Measurements from ENCODE around the gene DEDD2.
"Not testable (repeated sequence)": the region's sequence is repeated elsewhere in the genome, so short reads cannot be mapped to it uniquely, and the experiment has no call there.

Gene DEDD2, protein sequence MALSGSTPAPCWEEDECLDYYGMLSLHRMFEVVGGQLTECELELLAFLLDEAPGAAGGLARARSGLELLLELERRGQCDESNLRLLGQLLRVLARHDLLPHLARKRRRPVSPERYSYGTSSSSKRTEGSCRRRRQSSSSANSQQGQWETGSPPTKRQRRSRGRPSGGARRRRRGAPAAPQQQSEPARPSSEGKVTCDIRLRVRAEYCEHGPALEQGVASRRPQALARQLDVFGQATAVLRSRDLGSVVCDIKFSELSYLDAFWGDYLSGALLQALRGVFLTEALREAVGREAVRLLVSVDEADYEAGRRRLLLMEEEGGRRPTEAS

GRCh38 chr19:42217520-42218437, at the start of gene DEDD2:
Gene DEDD2, minus strand, starts transcription at chr19:42217677. Its CDS starts 670 bp downstream, at chr19:42217007.
- peak; percentile 97 to 100 (median 99) for DNase-seq (ENCODE audit: low read depth in 3 of 3)

- DNase-seq (ENCODE audit: low read depth in 3 of 3), result not testable (repeated sequence)
Observed at GRCh38 chr19:42266928-42267603, 49.6 kb upstream of the DEDD2 start.

DNA sequence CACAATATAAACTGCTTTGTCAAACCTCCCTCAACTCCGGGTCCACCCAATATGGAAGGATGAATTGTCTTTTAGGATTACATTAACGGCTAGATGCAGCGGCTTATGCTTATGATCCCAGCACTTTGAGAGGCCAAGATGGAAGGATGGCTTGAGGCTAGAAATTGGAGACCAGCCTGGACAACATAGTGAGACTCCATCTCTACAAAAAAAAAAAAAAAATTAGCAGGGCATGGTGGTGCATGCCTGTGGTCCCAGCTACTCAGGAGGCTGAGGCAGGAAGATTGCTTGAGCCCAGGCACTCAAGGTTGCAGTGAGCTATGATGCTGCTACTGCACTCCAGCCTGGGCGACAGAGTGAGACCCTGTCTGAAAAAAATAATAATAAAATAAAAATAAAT, 48.6 kb upstream of the DEDD2 start:
- not testable (repeated sequence) for DNase-seq (ENCODE audit: low read depth in 3 of 3)

DNA sequence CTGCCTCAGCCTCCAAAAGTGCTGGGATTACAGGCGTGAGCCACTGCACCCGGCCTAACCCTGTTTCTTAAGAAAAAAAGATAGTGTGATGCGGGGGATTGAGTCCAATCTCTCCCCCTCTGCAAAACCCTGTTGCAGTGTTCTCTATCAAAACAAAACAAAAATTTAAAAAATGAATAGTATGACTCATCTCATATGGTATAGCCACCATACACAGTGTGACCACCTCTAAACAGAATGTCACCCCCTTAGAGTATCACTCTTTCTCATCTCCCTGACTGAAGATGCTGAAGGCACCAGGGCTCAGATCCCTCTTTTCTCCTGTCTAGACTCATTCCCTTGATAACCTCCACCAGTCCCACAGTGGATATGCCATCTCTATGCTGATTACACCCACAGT, 44.3 kb upstream of the DEDD2 start:
- no peak for DNase-seq (ENCODE audit: low read depth in 3 of 3)

DNA sequence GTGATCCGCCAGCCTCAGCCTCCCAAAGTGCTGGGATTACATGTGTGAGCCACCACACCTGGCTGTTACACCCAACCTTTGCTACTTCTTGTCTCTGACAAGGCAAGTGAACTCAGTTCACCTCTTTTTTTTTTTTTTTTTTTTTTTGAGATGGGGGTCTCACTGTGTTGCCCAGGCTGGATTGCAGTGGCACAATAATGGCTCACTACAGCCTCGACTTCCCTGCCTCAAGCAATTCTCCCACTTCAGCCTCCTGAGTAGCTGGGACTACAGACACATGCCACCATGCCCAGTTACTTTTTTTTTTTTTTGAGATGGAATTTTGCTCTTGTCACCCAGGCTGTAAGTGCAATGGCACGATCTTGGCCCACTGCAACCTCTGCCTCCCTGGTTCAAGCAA, 40.4 kb upstream of the DEDD2 start:
- not testable (repeated sequence) for DNase-seq (ENCODE audit: low read depth in 3 of 3)

- DNase-seq (ENCODE audit: low read depth in 3 of 3), result no peak
Observed at GRCh38 chr19:42255766-42256745, 38.6 kb upstream of the DEDD2 start.

DNA sequence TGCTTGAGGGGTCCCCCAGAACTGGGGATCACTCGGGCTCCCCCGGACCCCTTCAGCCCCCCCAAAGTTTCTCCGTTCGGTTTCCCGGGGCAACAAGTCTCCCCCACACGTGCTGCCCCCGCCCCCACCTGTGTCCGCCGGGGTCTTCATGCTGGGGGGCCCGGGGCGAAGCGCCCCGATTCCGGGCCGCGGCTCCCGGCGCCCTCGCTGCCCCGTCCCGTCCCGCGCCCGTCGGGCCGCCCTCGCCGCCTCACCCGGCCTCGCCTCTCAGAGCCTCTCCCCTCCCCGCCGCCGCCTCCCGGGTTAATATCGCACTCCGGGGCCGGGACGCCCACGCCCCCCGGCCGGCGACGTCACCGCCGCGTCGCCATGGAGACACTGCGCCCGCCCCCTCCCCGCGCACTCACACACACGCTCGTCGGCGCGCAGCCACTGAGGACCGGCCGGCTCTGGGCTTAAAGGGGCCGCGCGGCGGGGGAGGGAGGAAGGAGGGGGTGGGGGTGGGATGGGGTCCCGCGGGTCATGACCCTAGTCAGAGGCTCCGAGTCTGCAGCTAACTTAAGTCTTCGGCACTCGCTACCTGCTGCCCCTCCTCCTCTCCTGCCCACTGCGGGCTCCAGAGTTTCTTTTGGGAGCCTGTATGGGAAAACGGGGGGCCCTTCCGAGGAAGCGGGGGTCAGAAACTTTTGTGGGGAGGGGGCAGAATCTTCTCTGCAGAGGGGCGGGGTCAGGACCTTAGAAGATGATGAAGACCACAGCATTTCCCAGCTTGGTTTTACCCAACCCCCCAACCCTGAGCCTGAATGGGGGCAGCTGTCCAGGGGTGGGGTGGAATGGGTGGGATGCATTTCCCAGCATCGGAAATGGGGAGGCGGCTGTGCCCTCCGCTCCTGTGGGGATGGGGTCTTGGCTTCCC, 37.6 kb upstream of the DEDD2 start, which contains the start of gene ERF:
Gene ERF, minus strand, starts transcription at position 279 of the 916 bp plus-strand sequence. Its CDS starts 129 bp downstream, at position 150.
- peak; percentile 86 to 93 (median 91) for DNase-seq (ENCODE audit: low read depth in 3 of 3)

- DNase-seq (ENCODE audit: low read depth in 3 of 3), result peak in 2 of 3 donors; percentile 59 to 71
Observed at GRCh38 chr19:42254089-42254849, 36.8 kb upstream of the DEDD2 start.

GRCh38 chr19:42253245-42254088, 36.0 kb upstream of the DEDD2 start:
- peak in 1 of 3 donors; percentile 58 for DNase-seq (ENCODE audit: low read depth in 3 of 3)

DNA sequence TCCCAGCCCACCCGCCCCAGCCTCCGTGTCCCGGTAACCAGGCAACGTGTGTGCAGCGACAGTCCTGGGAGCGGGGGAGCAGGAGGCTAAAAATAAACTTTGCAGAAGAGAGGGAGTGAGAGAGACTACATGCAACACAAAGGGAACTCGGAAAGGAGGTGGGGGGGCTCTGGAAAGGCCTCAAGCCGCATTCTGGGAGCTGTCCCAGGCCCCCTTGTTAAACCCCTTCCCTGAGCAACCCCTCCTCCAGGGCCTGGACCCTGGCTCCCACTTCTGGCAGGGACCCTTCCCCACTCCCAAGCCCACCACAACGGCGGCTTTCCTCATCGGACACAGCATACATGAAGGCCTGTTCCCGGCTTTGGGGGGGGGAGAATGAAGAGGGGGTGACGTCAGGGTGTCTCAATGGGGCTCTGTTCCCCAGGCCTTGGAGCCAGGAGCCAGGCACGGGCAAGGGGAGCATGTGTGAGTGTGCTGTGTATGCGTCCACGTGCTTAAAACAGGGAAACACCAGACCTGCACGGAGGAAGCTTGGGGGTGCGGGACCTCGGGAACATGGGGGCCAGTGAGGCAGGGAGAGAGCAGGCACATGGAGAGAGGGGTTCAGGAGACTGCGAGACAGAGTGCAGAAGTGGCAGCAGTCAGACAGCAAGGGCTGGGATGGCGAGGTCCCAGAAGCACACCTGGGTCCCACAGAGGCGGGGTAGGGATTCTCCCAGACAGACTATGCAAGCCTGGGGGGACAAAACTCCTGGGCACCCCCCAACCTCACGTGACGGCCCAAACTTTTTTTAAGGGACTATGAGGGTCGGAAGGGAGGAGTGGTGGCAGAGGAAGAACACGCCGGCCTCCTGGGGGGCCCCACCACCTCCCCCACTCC, 35.1 kb upstream of the DEDD2 start:
- no peak for DNase-seq (ENCODE audit: low read depth in 3 of 3)

GRCh38 chr19:42251572-42252358, 34.3 kb upstream of the DEDD2 start:
- DNase-seq (ENCODE audit: low read depth in 3 of 3), result no peak

GRCh38 chr19:42250666-42251531, 33.4 kb upstream of the DEDD2 start:
- DNase-seq (ENCODE audit: low read depth in 3 of 3), result no peak

DNA sequence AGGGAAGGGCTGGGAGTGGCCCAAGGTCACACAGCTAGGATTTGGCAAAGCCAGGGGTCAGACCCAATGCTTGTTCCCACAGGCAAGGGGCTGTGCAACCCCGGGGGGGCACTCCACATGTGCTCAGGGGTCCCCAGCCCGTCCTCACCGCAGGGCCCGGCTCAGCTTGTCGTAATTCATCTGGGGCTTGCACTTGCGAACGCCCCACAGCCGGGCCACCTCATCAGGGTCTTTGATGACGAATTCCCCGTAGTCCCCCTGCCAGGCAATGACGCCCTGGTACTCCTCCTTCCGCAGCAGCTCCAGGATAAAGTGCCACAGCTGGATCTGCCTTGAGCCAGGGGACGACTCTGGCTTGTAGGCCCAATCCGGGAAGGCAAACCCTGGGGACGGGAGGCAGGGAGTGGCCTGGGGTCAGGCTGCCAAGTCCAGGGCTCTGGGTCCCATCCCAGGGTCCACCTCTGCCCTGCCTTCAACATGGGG, 32.7 kb upstream of the DEDD2 start:
- no peak for DNase-seq (ENCODE audit: low read depth in 3 of 3)

DNA sequence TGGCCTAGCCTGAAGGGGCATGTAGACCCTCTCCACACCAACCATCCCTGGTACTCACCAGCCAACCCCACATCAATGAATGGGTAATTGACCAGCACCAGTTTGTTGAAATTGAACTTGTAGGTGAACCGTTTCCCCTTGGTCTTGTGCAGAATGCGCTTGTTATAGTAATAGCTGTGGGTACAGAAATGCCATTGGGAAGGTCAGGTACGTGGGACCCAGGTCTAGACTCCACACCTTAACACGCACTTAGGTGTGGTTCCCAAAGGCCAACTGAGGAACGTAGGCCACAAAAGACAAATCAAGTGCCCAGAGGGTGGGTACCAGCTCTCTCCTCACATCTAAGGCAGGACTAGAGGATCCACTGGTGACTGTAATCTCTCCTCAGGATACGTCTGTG, 32.3 kb upstream of the DEDD2 start:
- no peak for DNase-seq (ENCODE audit: low read depth in 3 of 3)

GRCh38 chr19:42249149-42249750, 31.8 kb upstream of the DEDD2 start:
- DNase-seq (ENCODE audit: low read depth in 3 of 3), result no peak

Data from stimulated activated CD4-positive, alpha-beta T cell treated with anti-CD3 and anti-CD28 coated beads, TNF-alpha, amount 100 ng/mL, for 48 hours (primary cell).